ENCODE results near the gene CDC73.

GRCh38 chr1:193109619-193110018 lies 12.2 kb upstream of the CDC73 start:
- no peak for TF ChIP-seq POLR2A (IDR thresholded peaks at IDR 0.05)
- TF ChIP-seq CTCF (IDR thresholded peaks at IDR 0.05), result no peak

All from body of pancreas (tissue), 4 donors.